Subcutaneous abdominal adipose tissue (tissue), 5 donors: Measurements from ENCODE around the gene SCFD2.
A peak's percentile ranks its signal among the peaks of the same experiment; 100 is the strongest.
"Not testable (repeated sequence)": the region's sequence is repeated elsewhere in the genome, so short reads cannot be mapped to it uniquely, and the experiment has no call there.

Experiments
- H3K27ac ChIP-seq: one replicate; pipeline ENCODE4 v1.7.0; 2013; ENCODE audit warnings: low read depth, mild to moderate bottlenecking, inconsistent platforms, low read length, moderate library complexity
- H3K27me3 ChIP-seq, 5 donors: one replicate each; pipeline ENCODE4 v1.7.0; 2013; ENCODE audit warnings: low read length in 5 of 5, inconsistent platforms in 1 of 5; ENCODE audit not compliant: control insufficient read depth in 5 of 5, insufficient read depth in 4 of 5
- H3K36me3 ChIP-seq, 5 donors: one replicate each; pipeline ENCODE4 v1.7.0; 2013; ENCODE audit warnings: low read length in 5 of 5; ENCODE audit not compliant: control insufficient read depth in 5 of 5, insufficient read depth in 5 of 5
- H3K4me1 ChIP-seq, 5 donors: one replicate each; pipeline ENCODE4 v1.7.0; 2013; ENCODE audit warnings: low read length in 5 of 5, mild to moderate bottlenecking in 3 of 5, moderate library complexity in 1 of 5; ENCODE audit not compliant: control insufficient read depth in 5 of 5, insufficient read depth in 5 of 5
- H3K4me3 ChIP-seq, 5 donors: one replicate each; pipeline ENCODE4 v1.7.0; 2013; ENCODE audit warnings: low read length in 5 of 5, low read depth in 1 of 5
- H3K9ac ChIP-seq, 5 donors: one replicate each; pipeline ENCODE4 v1.7.0; 2013; ENCODE audit warnings: low read length in 5 of 5, mild to moderate bottlenecking in 4 of 5, moderate library complexity in 3 of 5
- H3K9me3 ChIP-seq, 5 donors: one replicate each; pipeline ENCODE4 v1.7.0; 2013; ENCODE audit warnings: low read length in 5 of 5; ENCODE audit not compliant: control insufficient read depth in 5 of 5
- donor health status: healthy.
- donor health status: healthy.
- donor health status: healthy.
- donor health status: healthy.
- donor health status: healthy.

The SCFD2 gene

DNA sequence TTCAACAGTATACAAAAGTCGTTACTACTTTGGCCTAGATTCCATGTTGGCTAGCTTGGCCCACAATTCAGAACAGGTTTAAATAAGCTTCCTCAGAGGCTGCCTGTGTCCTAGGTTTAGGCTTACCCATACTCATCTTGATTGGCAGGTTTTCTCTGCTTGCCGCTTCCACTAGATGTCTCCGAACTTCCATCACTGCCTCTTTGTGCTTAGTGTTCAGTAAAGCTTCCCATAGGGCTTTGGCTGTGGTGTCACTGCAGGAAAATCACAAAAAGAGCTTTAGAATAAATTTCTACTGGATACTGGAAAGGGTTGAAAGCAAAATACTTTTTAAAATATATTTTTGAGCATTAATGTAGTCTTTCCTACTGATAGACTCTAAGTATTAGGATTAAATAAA is 52.4 kb downstream of the SCFD2 start:
- Histone ChIP-seq H3K4me1 (peaks cover 0 to 6% (median 0%) of the 10 kb centered on the region in 5 donors), H3K27ac (no peak overlapping the region), H3K9ac (no peak overlapping the region), H3K4me3 (no peak overlapping the region), H3K36me3 (peaks cover 0 to 2% (median 0%) of the 10 kb centered on the region in 5 donors), H3K9me3 (no peaks in the 10 kb centered on the region), H3K27me3 (no peaks in the 10 kb centered on the region)

DNA sequence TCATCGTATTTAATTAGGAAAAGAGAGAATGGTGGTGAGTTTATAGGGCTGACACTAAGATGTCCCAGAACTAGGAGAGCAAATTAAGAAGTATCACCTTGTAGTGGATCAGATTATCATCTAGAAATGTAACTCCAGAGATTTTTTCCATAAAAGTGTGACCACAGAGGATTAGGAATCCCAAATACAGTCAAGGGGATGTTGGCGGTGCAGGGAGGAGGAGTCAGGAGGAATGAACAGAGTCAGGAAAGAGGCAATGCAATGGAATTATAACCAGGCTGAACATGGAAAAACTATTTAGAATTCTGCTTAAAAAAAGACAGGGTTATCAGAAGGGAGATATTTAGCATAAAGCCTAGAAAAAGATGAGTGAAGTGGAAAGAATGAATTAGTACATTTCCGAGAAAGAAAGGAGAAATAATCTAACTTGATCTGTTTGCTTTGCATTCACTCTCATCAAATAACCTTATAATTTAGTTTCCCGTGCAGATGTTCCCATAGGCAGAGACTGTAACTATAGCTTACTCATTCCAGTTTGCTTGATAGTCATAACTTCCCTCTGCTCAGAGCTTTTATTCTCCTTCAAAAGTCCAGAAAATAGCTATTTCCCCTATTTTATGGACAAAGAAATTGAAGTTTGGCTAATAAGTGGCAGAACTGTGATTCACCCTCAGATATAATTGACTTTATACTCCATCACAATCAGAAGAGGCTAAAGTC is 56.4 kb downstream of the SCFD2 start:
- H3K9ac ChIP-seq, result no peak overlapping the region
- H3K4me1 ChIP-seq, result peaks cover 0 to 8% (median 0%) of the 10 kb centered on the region in 5 donors
- no peak overlapping the region for H3K27ac ChIP-seq
- H3K4me3 ChIP-seq, result no peak overlapping the region
- H3K9me3 ChIP-seq, result no peaks in the 10 kb centered on the region
- no peaks in the 10 kb centered on the region for H3K27me3 ChIP-seq
- peaks cover 0 to 3% (median 2%) of the 10 kb centered on the region in 5 donors for H3K36me3 ChIP-seq

DNA sequence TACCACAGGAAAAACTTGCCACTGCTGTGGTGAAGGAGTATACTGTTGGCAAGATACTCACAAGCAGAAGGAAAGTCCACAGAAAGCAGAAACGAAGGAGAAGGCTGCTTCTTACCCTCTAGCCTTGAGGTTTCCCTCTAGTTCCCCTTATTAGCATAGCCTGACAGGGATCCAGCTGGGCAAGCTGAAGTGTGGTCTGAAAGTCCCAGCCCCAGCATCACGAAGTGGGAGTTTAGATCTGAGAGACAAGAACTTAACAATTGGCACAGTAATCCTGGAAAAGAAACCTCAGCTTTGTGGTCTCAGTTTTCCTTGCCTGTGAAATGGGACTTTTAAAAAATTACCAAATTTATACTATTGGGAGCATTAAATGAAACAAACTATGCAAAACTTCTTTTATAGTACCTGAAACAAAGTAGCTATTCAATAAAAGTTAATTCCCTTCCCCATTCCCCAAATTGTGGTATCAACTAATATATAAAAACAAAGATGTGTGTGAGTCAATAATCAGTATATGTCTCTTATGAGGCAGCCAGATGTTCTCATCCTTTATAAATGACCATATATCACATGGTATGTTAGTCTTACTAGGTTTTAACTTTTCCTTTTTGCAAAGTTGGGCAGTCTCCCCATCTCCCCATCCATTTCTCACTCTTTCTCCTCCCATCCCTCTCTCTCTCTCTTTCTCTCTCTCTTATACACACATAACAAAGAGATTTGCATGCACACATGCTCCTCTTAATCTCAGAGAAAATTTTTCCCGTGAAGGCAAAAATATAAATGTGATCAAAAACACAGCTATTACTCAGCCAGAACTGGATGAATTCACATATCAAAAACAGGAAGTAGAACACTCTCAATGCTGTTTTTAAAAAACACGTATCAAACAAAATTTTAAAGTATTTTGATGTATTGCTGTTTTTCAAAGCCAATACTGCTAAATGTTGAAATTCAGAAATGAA is 57.8 kb downstream of the SCFD2 start:
- Histone ChIP-seq H3K36me3 (peaks cover 0 to 3% (median 0%) of the 10 kb centered on the region in 5 donors), H3K4me1 (peaks cover 0 to 8% (median 0%) of the 10 kb centered on the region in 5 donors), H3K9ac (no peak overlapping the region), H3K9me3 (no peaks in the 10 kb centered on the region), H3K4me3 (no peak overlapping the region), H3K27me3 (no peaks in the 10 kb centered on the region), H3K27ac (no peak overlapping the region)

- peaks cover 0 to 3% (median 0%) of the 10 kb centered on the region in 5 donors for H3K36me3 ChIP-seq
- H3K27ac ChIP-seq, result peak overlapping the region; percentile 6
- no peaks in the 10 kb centered on the region for H3K27me3 ChIP-seq
- peaks cover 0 to 8% (median 0%) of the 10 kb centered on the region in 5 donors for H3K4me1 ChIP-seq
- H3K9me3 ChIP-seq, result no peaks in the 10 kb centered on the region
- no peak overlapping the region for H3K9ac ChIP-seq
- no peak overlapping the region for H3K4me3 ChIP-seq
These were observed 58.7 kb downstream of the SCFD2 start for GRCh38 chr4:53307210-53307609.

DNA sequence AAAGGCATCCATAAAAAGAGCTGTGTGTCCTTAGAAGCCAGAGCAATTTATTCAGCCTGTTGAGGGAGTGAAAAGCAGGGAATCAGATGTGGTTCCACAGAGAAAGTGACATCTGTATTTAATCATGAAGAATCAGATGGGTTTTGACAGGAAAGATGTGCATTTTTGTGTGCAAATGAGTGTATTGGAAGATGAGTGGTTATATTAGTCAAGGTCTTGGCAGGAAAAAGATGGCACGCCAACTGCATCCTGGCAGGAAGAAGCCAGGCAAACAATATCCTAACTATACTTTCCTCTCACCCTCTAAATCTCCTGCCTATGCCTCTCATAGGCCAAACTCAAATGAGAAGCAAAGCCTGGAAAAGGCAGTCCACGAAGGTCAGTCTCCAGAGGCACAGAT is 59.1 kb downstream of the SCFD2 start:
- Histone ChIP-seq H3K4me3 (no peak overlapping the region), H3K9me3 (no peaks in the 10 kb centered on the region)

GRCh38 chr4:53292209-53292608 is 73.7 kb downstream of the SCFD2 start:
- H3K9ac ChIP-seq, H3K27me3 ChIP-seq, H3K4me3 ChIP-seq, H3K27ac ChIP-seq, H3K4me1 ChIP-seq, H3K36me3 ChIP-seq: not testable (repeated sequence)
- H3K9me3 ChIP-seq, result peaks cover 0 to 25% (median 11%) of the 10 kb centered on the region in 5 donors

More for the DNA sequence above, 59.1 kb downstream of the SCFD2 start:
- Histone ChIP-seq H3K4me1 (peaks cover 0 to 8% (median 0%) of the 10 kb centered on the region in 5 donors), H3K36me3 (peaks cover 0 to 3% (median 0%) of the 10 kb centered on the region in 5 donors), H3K27ac (peak overlapping the region; percentile 6), H3K27me3 (no peaks in the 10 kb centered on the region), H3K9ac (no peak overlapping the region)

DNA sequence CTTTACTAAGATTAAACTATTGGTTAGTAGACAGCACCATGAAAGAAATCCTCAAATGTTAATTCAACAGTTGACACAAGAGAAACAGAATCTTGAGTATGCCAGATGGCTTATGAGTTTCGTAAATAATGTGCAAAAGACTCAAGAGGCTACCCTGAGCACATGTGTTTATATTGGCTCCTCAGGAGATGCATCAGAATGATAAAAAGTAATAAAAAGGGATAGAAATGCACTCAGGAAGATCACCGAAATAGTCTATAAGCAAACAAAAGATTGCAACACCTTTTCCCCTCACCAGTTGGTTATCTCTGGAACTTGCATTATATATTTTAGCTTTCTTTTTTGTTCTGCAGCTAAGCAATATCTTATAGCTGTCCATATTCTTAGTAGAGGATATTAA is 84.4 kb downstream of the SCFD2 start:
- H3K4me3 ChIP-seq, result no peak overlapping the region
- H3K9ac ChIP-seq, result no peak overlapping the region
- H3K4me1 ChIP-seq, result no peaks in the 10 kb centered on the region
- H3K36me3 ChIP-seq, result peaks cover 0 to 3% (median 0%) of the 10 kb centered on the region in 5 donors
- H3K27ac ChIP-seq, result no peak overlapping the region
- no peaks in the 10 kb centered on the region for H3K27me3 ChIP-seq
- H3K9me3 ChIP-seq, result no peaks in the 10 kb centered on the region

DNA sequence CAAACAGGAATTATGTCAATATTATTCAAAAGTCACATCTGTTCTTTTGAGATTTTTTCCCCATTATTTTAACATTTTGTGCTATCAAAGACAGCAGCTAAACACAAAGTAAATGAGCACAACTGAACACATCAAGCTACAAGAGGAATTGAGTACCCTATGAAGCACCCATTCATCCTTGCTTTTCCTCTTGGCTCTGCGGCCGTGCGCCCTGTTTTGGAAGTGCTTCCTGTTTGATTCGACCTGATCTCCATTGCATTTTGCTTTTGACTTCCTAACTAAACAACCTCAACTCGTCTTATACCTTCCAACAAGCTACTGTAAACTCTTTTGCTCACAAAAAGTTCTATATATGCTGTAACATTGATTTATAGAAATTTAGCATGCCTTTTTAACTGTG is 85.0 kb downstream of the SCFD2 start:
- Histone ChIP-seq H3K4me1 (no peaks in the 10 kb centered on the region), H3K27me3 (no peaks in the 10 kb centered on the region), H3K9ac (no peak overlapping the region), H3K27ac (no peak overlapping the region), H3K9me3 (no peaks in the 10 kb centered on the region), H3K4me3 (no peak overlapping the region), H3K36me3 (peaks cover 0 to 3% (median 0%) of the 10 kb centered on the region in 5 donors)

- no peak overlapping the region for H3K27ac ChIP-seq
- no peak overlapping the region for H3K9ac ChIP-seq
- no peaks in the 10 kb centered on the region for H3K4me1 ChIP-seq
- no peaks in the 10 kb centered on the region for H3K27me3 ChIP-seq
- no peaks in the 10 kb centered on the region for H3K9me3 ChIP-seq
- no peak overlapping the region for H3K4me3 ChIP-seq
- peaks cover 0 to 3% (median 0%) of the 10 kb centered on the region in 5 donors for H3K36me3 ChIP-seq
These were observed 91.1 kb downstream of the SCFD2 start for GRCh38 chr4:53274609-53275268.
